GM18517 (cell line): ENCODE measurements around the gene ADGRB3.
"Not testable (repeated sequence)": the region's sequence is repeated elsewhere in the genome, so short reads cannot be mapped to it uniquely, and the experiment has no call there.

Source experiments
- ATAC-seq: cut with Tn5 transposase; IDR thresholded peaks from one replicate; pipeline ENCODE4 v1.9.1; 2021; ENCODE audit warnings: mild to moderate bottlenecking, moderate library complexity; ENCODE audit not compliant: unreplicated experiment

The ADGRB3 gene

GRCh38 chr6:68649669-68650068, 14.6 kb downstream of the ADGRB3 start:
- ATAC-seq = no peak

GRCh38 chr6:68650142-68650541, 15.1 kb downstream of the ADGRB3 start:
- no peak for ATAC-seq

GRCh38 chr6:68651011-68651985, 16.2 kb downstream of the ADGRB3 start:
- no peak for ATAC-seq

- no peak for ATAC-seq
Observed at GRCh38 chr6:68652117-68652536, 17.0 kb downstream of the ADGRB3 start.

- no peak for ATAC-seq
Observed at GRCh38 chr6:68653074-68653705, 18.1 kb downstream of the ADGRB3 start.

GRCh38 chr6:68653706-68654089, 18.6 kb downstream of the ADGRB3 start:
- ATAC-seq = no peak

GRCh38 chr6:68654134-68654533, 19.1 kb downstream of the ADGRB3 start:
- no peak for ATAC-seq

- ATAC-seq = no peak
Observed at GRCh38 chr6:68655028-68655427, 19.9 kb downstream of the ADGRB3 start.

- ATAC-seq = no peak
Observed at GRCh38 chr6:68657374-68658139, 22.5 kb downstream of the ADGRB3 start.

- no peak for ATAC-seq
Observed at GRCh38 chr6:68658338-68658737, 23.3 kb downstream of the ADGRB3 start.

GRCh38 chr6:68673255-68673654, 38.2 kb downstream of the ADGRB3 start:
- ATAC-seq = no peak

- no peak for ATAC-seq
Observed at GRCh38 chr6:68675548-68675947, 40.5 kb downstream of the ADGRB3 start.

- not testable (repeated sequence) for ATAC-seq
Observed at GRCh38 chr6:68676094-68676493, 41.0 kb downstream of the ADGRB3 start.

- no peak for ATAC-seq
Observed at GRCh38 chr6:68677058-68677457, 42.0 kb downstream of the ADGRB3 start.

GRCh38 chr6:68679399-68679798, 44.3 kb downstream of the ADGRB3 start:
- no peak for ATAC-seq

GRCh38 chr6:68680264-68680663, 45.2 kb downstream of the ADGRB3 start:
- no peak for ATAC-seq

GRCh38 chr6:68689910-68690309, 54.8 kb downstream of the ADGRB3 start:
- no peak for ATAC-seq

GRCh38 chr6:68691120-68691519, 56.0 kb downstream of the ADGRB3 start:
- ATAC-seq = no peak

- no peak for ATAC-seq
Observed at GRCh38 chr6:68693271-68693670, 58.2 kb downstream of the ADGRB3 start.

- ATAC-seq = no peak
Observed at GRCh38 chr6:68695403-68695802, 60.3 kb downstream of the ADGRB3 start.

- ATAC-seq = no peak
Observed at GRCh38 chr6:68695838-68696237, 60.8 kb downstream of the ADGRB3 start.
